H1 (cell line): ENCODE data around the gene PLXNB2. TPM values are rescaled to one million over a fixed set of nuclear protein-coding genes. Genes with fewer than 3 reads are reported as not detected.

ENCODE experiments used
- CTCF ChIA-PET: fragments of 300-600 bp; sonication (Branson Sonifier 250); formaldehyde crosslinking; loops from one replicate; lab custom pipeline; 2021; ENCODE audit not compliant: partially characterized antibody; lab: Charles Lee
- POLR2A ChIA-PET: fragments of 300-600 bp; sonication (Branson Sonifier 250); formaldehyde crosslinking; loops from one replicate; lab custom pipeline; 2021; ENCODE audit warnings: inconsistent platforms; ENCODE audit not compliant: partially characterized antibody; lab: Charles Lee
- DNase-seq, 2 experiments: peaks; one replicate each; pipeline versions ENCODE4 v3.0.0 to v3.0.0-alpha.2; 2010 to 2022; ENCODE audit warnings: low spot score in 2 of 2, low read depth in 1 of 2, mixed read lengths in 1 of 2
- FAIRE-seq: peaks from 2 replicates; lab custom pipeline; 2011; peaks lifted over from hg19 to GRCh38; lab: Jason Lieb, UNC
- H2AFZ ChIP-seq: 2 replicates; pipeline ENCODE4 v1.8.1; 2012; ENCODE audit warnings: low read length, inconsistent platforms
- H2AK5ac ChIP-seq: 2 replicates; pipeline ENCODE4 v1.6.1; 2013; ENCODE audit warnings: low read depth, low read length
- H2BK120ac ChIP-seq: replicated peaks from 2 replicates; pipeline ENCODE3; 2013; ENCODE audit warnings: low read depth, low read length, inconsistent platforms
- H2BK12ac ChIP-seq: 2 replicates; pipeline ENCODE4 v1.6.1; 2013; ENCODE audit warnings: low read depth, low read length
- H2BK15ac ChIP-seq: 2 replicates; pipeline ENCODE4 v1.6.1; 2013; ENCODE audit warnings: low read length
- H2BK20ac ChIP-seq: 2 replicates; pipeline ENCODE4 v1.6.1; 2013; ENCODE audit warnings: low read length
- H2BK5ac ChIP-seq: 2 replicates; pipeline ENCODE4 v1.6.1; 2013; ENCODE audit warnings: low read depth, low read length
- H3K14ac ChIP-seq: 2 replicates; pipeline ENCODE4 v1.6.1; 2013; ENCODE audit warnings: inconsistent platforms; ENCODE audit not compliant: insufficient read length
- H3K18ac ChIP-seq: 2 replicates; pipeline ENCODE4 v1.6.1; 2013; ENCODE audit warnings: low read length; ENCODE audit errors: extremely low read depth
- H3K23ac ChIP-seq: 2 replicates; pipeline ENCODE4 v1.6.1; 2013; ENCODE audit warnings: inconsistent platforms; ENCODE audit not compliant: insufficient read length
- H3K23me2 ChIP-seq: 2 replicates; pipeline ENCODE4 v1.6.1; 2013; ENCODE audit warnings: low read depth, low read length
- H3K27ac ChIP-seq: 2 replicates; pipeline ENCODE4 v1.6.1; 2011; ENCODE audit warnings: low read depth, low read length, inconsistent platforms
- H3K27me3 ChIP-seq, 4 experiments: replicated peaks in 1 of 4; 1 replicate in 1 of 4; 2 replicates in 3 of 4; pipeline versions ENCODE4 v1.6.1 to v1.8.1; 2011 to 2013; ENCODE audit warnings: low read length in 3 of 4, mild to moderate bottlenecking in 3 of 4, inconsistent platforms in 2 of 4, mixed read lengths in 2 of 4, moderate library complexity in 1 of 4; ENCODE audit not compliant: control insufficient read depth in 3 of 4, insufficient read depth in 3 of 4; ENCODE audit errors: extremely low read depth in 1 of 4
- H3K36me3 ChIP-seq, 4 experiments: 2 replicates each; pipeline versions ENCODE4 v1.6.1 to v1.8.1; 2011 to 2013; ENCODE audit warnings: mild to moderate bottlenecking in 4 of 4, low read length in 3 of 4, moderate library complexity in 2 of 4, control low read depth in 1 of 4, inconsistent platforms in 1 of 4; ENCODE audit not compliant: insufficient read depth in 4 of 4, control insufficient read depth in 2 of 4
- H3K4ac ChIP-seq: replicated peaks from 2 replicates; pipeline ENCODE3; 2013; ENCODE audit warnings: low read length, low read depth, mixed read lengths, inconsistent platforms; ENCODE audit not compliant: insufficient read length
- H3K4me1 ChIP-seq, 4 experiments: replicated peaks in 1 of 4; 1 replicate in 1 of 4; 2 replicates in 3 of 4; pipeline versions ENCODE4 v1.6.1 to v1.8.1; 2011 to 2013; ENCODE audit warnings: low read length in 3 of 4, inconsistent platforms in 2 of 4, mixed read lengths in 1 of 4; ENCODE audit not compliant: insufficient read depth in 4 of 4, control insufficient read depth in 3 of 4
- H3K4me2 ChIP-seq, 2 experiments: 2 replicates each; pipeline versions ENCODE4 v1.6.1 to v1.8.1; 2011 to 2013; ENCODE audit warnings: low read depth in 2 of 2, low read length in 2 of 2, control low read depth in 1 of 2, inconsistent platforms in 1 of 2, mild to moderate bottlenecking in 1 of 2; ENCODE audit not compliant: insufficient read depth in 1 of 2
- H3K4me3 ChIP-seq, 4 experiments: fragments of 200-600, 300-600 bp in 1 of 4; sonication (generic), shearing (Covaris generic), sonication (Bioruptor Twin) in 1 of 4; 2 replicates each; pipeline versions ENCODE4 v1.5.1 to v1.8.1; 2011 to 2016; ENCODE audit warnings: low read length in 4 of 4, low read depth in 3 of 4, control low read depth in 2 of 4, inconsistent platforms in 2 of 4, mild to moderate bottlenecking in 2 of 4, mixed read lengths in 1 of 4, moderate library complexity in 1 of 4; ENCODE audit not compliant: insufficient read depth in 2 of 4; ENCODE audit errors: extremely low read depth in 1 of 4
- H3K56ac ChIP-seq: replicated peaks from 2 replicates; pipeline ENCODE3; 2013; ENCODE audit warnings: low read depth, mild to moderate bottlenecking, mixed read lengths, low read length, inconsistent platforms; ENCODE audit not compliant: insufficient read length
- H3K79me1 ChIP-seq: 2 replicates; pipeline ENCODE4 v1.6.1; 2013; ENCODE audit warnings: low read depth, low read length, control low read depth
- H3K79me2 ChIP-seq, 2 experiments: 2 replicates each; pipeline versions ENCODE4 v1.6.1 to v1.8.1; 2012 to 2013; ENCODE audit warnings: low read length in 2 of 2, mild to moderate bottlenecking in 2 of 2, inconsistent platforms in 1 of 2; ENCODE audit not compliant: insufficient read depth in 2 of 2, control insufficient read depth in 1 of 2
- H3K9ac ChIP-seq, 4 experiments: replicated peaks in 1 of 4; 1 replicate in 1 of 4; 2 replicates in 3 of 4; pipeline versions ENCODE4 v1.6.1 to v1.8.1; 2011 to 2013; ENCODE audit warnings: low read depth in 3 of 4, low read length in 3 of 4, control low read depth in 2 of 4, mild to moderate bottlenecking in 2 of 4, moderate library complexity in 2 of 4, inconsistent platforms in 1 of 4; ENCODE audit errors: extremely low read depth in 1 of 4
- H3K9me3 ChIP-seq, 2 experiments: 2 replicates each; pipeline versions ENCODE4 v1.6.1 to v1.8.1; 2012 to 2013; ENCODE audit warnings: mild to moderate bottlenecking in 2 of 2, moderate library complexity in 2 of 2, control low read depth in 1 of 2, inconsistent platforms in 1 of 2, low read depth in 1 of 2, low read length in 1 of 2, mixed read lengths in 1 of 2; ENCODE audit not compliant: insufficient read depth in 2 of 2
- H4K20me1 ChIP-seq, 2 experiments: replicated peaks in 1 of 2; 2 replicates each; pipeline versions ENCODE3 to v1.8.1; 2011 to 2013; ENCODE audit warnings: inconsistent platforms in 2 of 2, low read length in 2 of 2, mild to moderate bottlenecking in 1 of 2; ENCODE audit not compliant: insufficient read depth in 2 of 2, control insufficient read depth in 1 of 2
- H4K5ac ChIP-seq: 2 replicates; pipeline ENCODE4 v1.6.1; 2013; ENCODE audit warnings: low read length, low read depth, mixed read lengths, inconsistent platforms; ENCODE audit not compliant: insufficient read length
- H4K8ac ChIP-seq: 2 replicates; pipeline ENCODE4 v1.8.0; 2013; ENCODE audit warnings: mild to moderate bottlenecking, moderate library complexity, low read length, inconsistent platforms; ENCODE audit not compliant: insufficient read depth; ENCODE audit errors: extremely low read depth
- H4K91ac ChIP-seq: replicated peaks from 2 replicates; pipeline ENCODE3; 2013; ENCODE audit warnings: low read length, mixed read lengths, inconsistent platforms; ENCODE audit not compliant: insufficient read length
- ATF3 ChIP-seq: IDR thresholded peaks from 2 replicates; pipeline ENCODE4 v1.6.1; 2011; ENCODE audit warnings: low read depth, mild to moderate bottlenecking, low read length; ENCODE audit not compliant: insufficient read depth
- BCL11A ChIP-seq, 2 experiments: IDR thresholded peaks; one replicate each; pipeline ENCODE4 v1.6.1; 2011; ENCODE audit warnings: low read depth in 2 of 2, low read length in 2 of 2, mild to moderate bottlenecking in 2 of 2
- CBX5 ChIP-seq: fragments of 300-800, 300-1000 bp; sonication (generic); IDR thresholded peaks from 2 replicates; pipeline ENCODE4 v1.7.1; 2016; ENCODE audit warnings: antibody characterized with exemption, low read length, low read depth
- CHD1 ChIP-seq: IDR thresholded peaks from 2 replicates; pipeline ENCODE4 v1.6.1; 2012; ENCODE audit warnings: low read depth, low read length, improper control_type of control experiment
- KDM4A ChIP-seq: IDR thresholded peaks from one replicate; pipeline ENCODE4 v1.7.1; 2012; ENCODE audit warnings: low read depth, mild to moderate bottlenecking, moderate library complexity, low read length, inconsistent platforms; ENCODE audit not compliant: severe bottlenecking
- NANOG ChIP-seq: IDR thresholded peaks from 2 replicates; pipeline ENCODE4 v1.6.1; 2011; ENCODE audit warnings: low read length, low read depth, mild to moderate bottlenecking, inconsistent platforms; ENCODE audit not compliant: insufficient read depth, poor library complexity, severe bottlenecking
- POLR2A ChIP-seq, 2 experiments: IDR thresholded peaks; 1 replicate in 1 of 2; 2 replicates in 1 of 2; pipeline ENCODE4 v1.6.1; 2011; ENCODE audit warnings: low read depth in 2 of 2, low read length in 2 of 2, mild to moderate bottlenecking in 2 of 2; ENCODE audit errors: control extremely low read depth in 1 of 2
- RNF2 ChIP-seq: fragments of 200-900, 300-1000 bp; sonication (generic); IDR thresholded peaks from 2 replicates; pipeline ENCODE4 v1.7.1; 2016; ENCODE audit warnings: borderline replicate concordance, low read depth, mild to moderate bottlenecking, antibody characterized with exemption, low read length; ENCODE audit not compliant: poor library complexity, severe bottlenecking; ENCODE audit errors: missing control alignments
- SAP30 ChIP-seq: fragments of 300-600 bp; sonication (generic); IDR thresholded peaks from 2 replicates; pipeline ENCODE4 v1.7.1; 2012; ENCODE audit warnings: low read length, moderate library complexity, mild to moderate bottlenecking, inconsistent platforms; ENCODE audit not compliant: insufficient read depth, insufficient replicate concordance
- SIN3A ChIP-seq, 2 experiments: IDR thresholded peaks in 1 of 2; conservative IDR thresholded peaks in 1 of 2; 2 replicates each; pipeline ENCODE4 v1.6.1; 2011 to 2012; ENCODE audit warnings: low read length in 2 of 2, improper control_type of control experiment in 1 of 2, low read depth in 1 of 2, mild to moderate bottlenecking in 1 of 2
- TAF1 ChIP-seq: IDR thresholded peaks from 2 replicates; pipeline ENCODE4 v1.6.1; 2011; ENCODE audit warnings: mild to moderate bottlenecking, low read depth, low read length
- WGBS, 2 experiments: shearing (Covaris generic) in 1 of 2; methylation state at CpG; one replicate each; pipeline versions ENCODE4 v1.1.6 to v1.1.7; 2013 to 2015; ENCODE audit warnings: low lambda C conversion rate in 2 of 2, mixed read lengths in 2 of 2, inconsistent platforms in 1 of 2, low coverage in 1 of 2, missing lambda C conversion rate in 1 of 2; ENCODE audit not compliant: insufficient replicate concordance in 2 of 2, insufficient coverage in 1 of 2, insufficient read length in 1 of 2; ENCODE audit errors: extremely low coverage in 1 of 2, missing lambda C conversion rate in 1 of 2; 5-methylcytosine and 5-hydroxymethylcytosine counted together
- polyA plus RNA-seq, 7 experiments: library from polyadenylated mRNA; depleted of rRNA in 3 of 7; stranded (reverse) in 5 of 7; unstranded in 2 of 7; fragments of >200 nt in 5 of 7; fragments of 200-250 nt in 2 of 7; gene quantifications; 1 replicate in 5 of 7; 2 replicates in 1 of 7; 4 replicates in 1 of 7; pipeline versions ENCODE4 v1.2.1 to v1.2.3, GENCODE V29; 2011 to 2013; ENCODE audit warnings: missing spikeins in 2 of 7, mixed read lengths in 2 of 7
- total RNA-seq: library from RNA; stranded (reverse); fragmentation: NEBNext Ultra II Directional; extraction: Animal tissue kit (Norgen Biotek cat#: 25700); gene quantifications from 2 replicates; pipeline ENCODE4 v1.2.1, GENCODE V29; 2021

Gene PLXNB2
- total and polyA plus RNA-seq, 2 of the 8 experiments (the other 6 are each of a cell fraction or from before 2014, with no cell fraction given), result 58.3 to 92.8 TPM

- WGBS, 2 experiments, result 97% methylated on average over 20 of the region's 31 CpGs; no CpG with 5 or more reads in 1 of the 2 experiments
- POLR2A ChIA-PET, result interaction anchor here (0.6 kb wide), 1 partner anchor 266 kb away, joined by 4 read pairs; no protein-coding TSS in a partner anchor
These were observed 81.2 kb downstream of the PLXNB2 start for GRCh38 chr22:50226063-50226874.

More at GRCh38 chr22:50226063-50226874, 81.2 kb downstream of the PLXNB2 start:
- H3K18ac ChIP-seq, result no peak overlapping the region
- no peaks in the 10 kb centered on the region for H3K4me1 ChIP-seq
- no peak for FAIRE-seq
- no peaks in the 10 kb centered on the region for H3K23me2 ChIP-seq
- no peak overlapping the region for H2BK15ac ChIP-seq
- no peak overlapping the region for H2BK12ac ChIP-seq
- H3K56ac ChIP-seq, result no peak overlapping the region
- no peak overlapping the region for H4K91ac ChIP-seq
- H3K4me3 ChIP-seq, result no peak overlapping the region
- H3K79me2 ChIP-seq, result no peaks in the 10 kb centered on the region
- 0 out of 2 replicates have a peak, but pooled peaks cover 4% of the 10 kb centered on the region for H3K79me1 ChIP-seq
- H2BK5ac ChIP-seq, result no peak overlapping the region
- H2BK20ac ChIP-seq, result no peak overlapping the region
- H2AK5ac ChIP-seq, result no peak overlapping the region
- no peaks in the 10 kb centered on the region for H3K27me3 ChIP-seq
- H3K23ac ChIP-seq, result no peak overlapping the region
- H2BK120ac ChIP-seq, result no peak overlapping the region
- H4K8ac ChIP-seq, result no peak overlapping the region
- TF ChIP-seq KDM4A (no peak), CHD1 (no peak), TAF1 (no peak), BCL11A (IDR thresholded peaks at IDR 0.05; ENCODE audit: low read depth in 2 of 2, low read length in 2 of 2) (no peak), CBX5 (no peak), POLR2A (IDR thresholded peaks at IDR 0.05; ENCODE audit: control extremely low read depth in 1 of 2, low read depth in 2 of 2, low read length in 2 of 2) (no peak), SAP30 (no peak), SIN3A (conservative IDR thresholded peaks at IDR 0.05 in 1 of 2, IDR thresholded peaks at IDR 0.05 in 1 of 2; ENCODE audit: low read depth in 1 of 2, low read length in 2 of 2) (no peak), RNF2 (no peak), NANOG (no peak), ATF3 (no peak)
- CTCF ChIA-PET, result interaction anchor here (9.2 kb wide), 1 partner anchor 14 kb away, joined by 77 read pairs; no protein-coding TSS in a partner anchor
- H3K9me3 ChIP-seq, result no peaks in the 10 kb centered on the region
- no peak overlapping the region for H2AFZ ChIP-seq
- no peak overlapping the region for H3K27ac ChIP-seq
- H3K9ac ChIP-seq, result no peak overlapping the region
- no peak for DNase-seq
- no peak overlapping the region for H4K5ac ChIP-seq
- H3K36me3 ChIP-seq, result peaks cover under 1 to 15% (median 6%) of the 10 kb centered on the region in 4 experiments; a peak in 7 of 8 replicates
- no peak overlapping the region for H3K14ac ChIP-seq
- no peak overlapping the region for H3K4me2 ChIP-seq
- no peak overlapping the region for H3K4ac ChIP-seq
- peaks cover 0 to 14% of the 10 kb centered on the region in 2 experiments for H4K20me1 ChIP-seq
